ENCODE results near the gene EPHA1.

- TF ChIP-seq CTCF (IDR thresholded peaks at IDR 0.05; ENCODE audit: insufficient read depth, low read depth, low read length) (no peak), EZH2 (IDR thresholded peaks at IDR 0.05; ENCODE audit: insufficient read depth, low read length) (no peak)
These were observed 21.4 kb upstream of the EPHA1 start for GRCh38 chr7:143429770-143430698.

All from astrocyte (in vitro differentiated cells and primary cell).